Tibial nerve (tissue), 4 donors: Measurements from ENCODE around the gene FXYD3.

Experiments used
- CTCF ChIP-seq, 5 experiments: fragments of 200-600 bp in 3 of 5; fragments of 450-650 bp in 2 of 5; sonication (generic) in 3 of 5; IDR thresholded peaks; one replicate each; pipeline ENCODE4 v1.5.1; 2016 to 2019; ENCODE audit warnings: antibody characterized with exemption in 5 of 5, mild to moderate bottlenecking in 3 of 5, moderate library complexity in 2 of 5
- EP300 ChIP-seq, 2 donors: sonication (generic); formaldehyde crosslinking; IDR thresholded peaks; one replicate each; pipeline ENCODE4 v1.6.1; 2017; ENCODE audit warnings: antibody characterized with exemption in 2 of 2, mild to moderate bottlenecking in 1 of 2
- POLR2A ChIP-seq, 2 donors: fragments of 450-650 bp; IDR thresholded peaks; one replicate each; pipeline ENCODE4 v1.6.1; 2017; ENCODE audit warnings: antibody characterized with exemption in 2 of 2, mild to moderate bottlenecking in 2 of 2, moderate library complexity in 2 of 2

DNA sequence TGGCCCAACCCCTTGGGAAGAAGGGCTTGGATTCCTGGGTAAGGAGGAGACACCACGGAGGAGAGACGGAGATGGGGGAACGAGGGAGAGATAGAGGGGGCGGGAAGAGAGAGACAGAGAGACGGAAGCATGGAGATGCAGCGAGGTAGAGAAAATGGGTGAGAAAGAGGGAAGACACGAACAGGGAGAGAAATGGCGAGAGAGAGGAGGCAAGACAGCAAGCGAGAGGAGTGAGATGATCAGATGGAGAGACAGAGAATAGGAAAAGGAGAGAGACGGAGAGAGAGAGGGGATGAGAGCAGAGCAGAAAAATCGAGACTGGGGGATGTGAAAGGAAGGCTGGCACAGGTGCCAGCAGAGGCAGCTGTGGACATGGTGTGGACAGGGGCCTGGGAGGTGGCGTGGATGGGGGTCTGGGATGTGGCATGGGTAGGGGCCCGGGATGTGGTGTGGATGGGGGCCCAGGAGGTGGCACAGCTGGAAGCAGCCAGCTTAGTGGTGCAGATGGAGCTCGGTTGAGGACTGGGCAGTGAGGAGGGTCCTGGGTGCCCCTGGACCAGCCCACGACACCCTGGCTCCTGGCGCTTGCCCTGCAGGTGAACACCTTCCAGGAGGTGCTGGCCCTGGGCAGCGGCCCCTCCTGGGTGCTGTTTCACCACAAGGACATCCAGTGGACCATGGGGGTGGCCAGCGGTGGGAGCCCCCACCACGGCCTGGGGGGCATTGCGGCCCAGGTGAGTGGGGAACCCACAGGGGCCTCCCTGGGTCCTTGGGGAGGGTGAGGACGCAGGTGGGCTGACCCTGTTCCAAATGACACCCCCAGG lies 40.2 kb upstream of the FXYD3 start:
- TF ChIP-seq EP300 (IDR thresholded peaks at IDR 0.05) (no peak), CTCF (IDR thresholded peaks at IDR 0.05) (no peak), POLR2A (IDR thresholded peaks at IDR 0.05) (no peak)
